T follicular helper cell (primary cell): ENCODE results near the gene CXXC5.

Source experiments
- DNase-seq: peaks from one replicate; pipeline ENCODE4 v3.0.0-alpha.2; 2020; ENCODE audit warnings: low read depth

Gene CXXC5

DNA sequence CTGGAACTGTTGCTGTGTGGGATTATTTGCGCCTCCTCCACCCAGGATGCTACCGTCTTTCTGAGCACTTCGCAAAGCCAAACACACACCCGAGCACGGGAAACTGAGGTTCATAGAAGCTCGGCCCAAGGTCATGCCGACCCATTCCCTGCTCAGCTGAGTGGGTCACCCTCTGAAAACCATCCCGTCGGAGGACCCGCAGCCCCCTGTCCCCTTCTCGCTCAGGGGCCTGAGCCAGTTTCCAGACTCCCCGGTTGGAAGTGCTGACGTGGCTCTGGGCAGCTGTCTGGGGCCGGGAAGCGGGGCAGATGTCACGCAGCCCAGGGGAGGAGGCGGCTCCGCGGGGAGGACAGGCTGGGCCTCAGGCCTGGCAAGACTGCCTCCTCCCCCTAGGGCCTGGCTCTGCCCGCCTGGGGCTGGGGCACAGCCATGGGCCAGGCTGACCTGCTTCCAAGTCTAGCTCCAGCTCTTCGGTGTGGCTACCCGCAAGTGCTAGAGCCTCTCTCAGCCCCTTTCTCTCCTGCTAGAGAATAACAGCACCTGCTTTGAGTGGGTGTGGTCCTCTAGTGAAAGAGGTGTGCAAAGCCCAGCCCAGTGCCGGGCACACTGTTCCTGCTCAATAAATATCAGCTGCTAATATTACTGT lies 9.9 kb upstream of the CXXC5 start:
- DNase-seq = no peak

DNA sequence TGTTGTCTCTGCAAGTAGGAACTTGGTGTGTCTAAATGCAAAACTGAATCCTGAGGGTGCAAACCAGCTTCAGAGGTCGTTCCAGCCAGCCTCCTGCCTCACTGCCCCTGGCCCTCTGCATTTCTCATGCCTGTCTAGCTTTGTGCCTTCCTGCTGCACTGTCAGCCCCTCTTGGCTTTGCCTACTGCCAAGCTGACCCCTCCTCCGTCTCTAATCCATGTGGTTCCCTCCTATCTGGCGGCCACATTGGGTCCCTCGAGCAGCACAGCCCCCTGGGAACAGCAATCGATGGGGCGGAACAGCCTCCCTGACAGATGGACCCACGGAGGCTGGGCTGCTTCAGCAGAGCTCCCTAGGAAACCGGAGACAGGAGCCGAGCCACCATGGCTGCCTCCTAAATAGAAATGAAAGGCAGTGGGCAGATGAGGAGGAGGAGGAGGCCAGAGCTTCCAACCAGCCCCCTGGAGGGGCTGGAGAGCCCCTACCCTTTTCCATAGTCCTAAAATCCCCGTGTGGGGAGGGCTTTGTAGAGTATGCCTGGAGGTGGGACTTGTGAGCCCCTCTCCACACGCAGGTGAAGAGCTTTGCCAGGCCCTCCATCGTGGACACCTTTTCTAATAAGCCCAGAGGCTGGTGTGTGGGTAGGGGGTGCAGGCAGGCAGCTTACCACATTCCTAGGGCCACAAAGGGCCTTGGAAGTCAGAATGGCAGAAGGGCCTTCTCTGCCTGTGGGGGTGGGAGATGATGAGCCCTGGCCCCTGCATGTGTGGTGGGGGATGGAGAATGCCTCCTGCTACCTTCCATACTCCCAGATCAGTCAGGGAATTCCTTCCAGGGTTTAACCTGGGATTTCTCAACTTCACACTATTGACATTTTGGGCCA lies 9.2 kb upstream of the CXXC5 start:
- DNase-seq = no peak

- DNase-seq = no peak
These were observed 8.3 kb upstream of the CXXC5 start for GRCh38 chr5:139639619-139640380.

DNA sequence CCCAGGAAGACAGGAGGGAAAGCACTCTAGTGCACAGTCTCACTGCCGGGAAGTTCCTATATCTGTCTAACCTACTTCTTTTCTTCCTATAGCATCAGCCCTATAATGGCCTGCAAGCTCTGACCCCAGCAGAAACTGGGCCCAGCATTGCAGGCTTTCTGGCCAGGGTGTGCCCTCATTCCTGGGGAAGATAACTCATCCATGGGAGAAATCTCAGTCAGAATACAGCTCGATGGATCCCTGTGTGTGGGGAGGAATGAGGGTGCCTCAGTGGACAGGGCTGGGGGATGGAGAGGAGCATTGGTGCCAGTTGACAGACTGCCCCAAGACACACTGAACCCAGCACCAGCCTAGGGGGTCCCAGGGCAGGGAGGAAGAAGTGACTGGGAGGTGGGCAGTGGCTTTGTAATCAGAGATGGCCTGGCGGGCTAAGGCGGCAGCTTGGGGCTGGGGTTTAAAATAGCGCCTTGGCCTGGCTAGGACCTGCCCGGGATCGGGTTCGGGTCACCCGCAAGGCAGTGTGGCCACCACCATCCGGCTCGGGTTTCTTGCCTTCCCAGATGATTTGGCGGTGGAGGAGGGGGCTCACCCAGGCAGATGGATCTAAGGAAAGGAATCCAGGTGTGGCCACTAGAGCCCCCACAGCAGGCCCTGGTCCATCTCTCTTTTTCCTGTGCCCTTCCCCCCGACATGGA lies 7.6 kb upstream of the CXXC5 start:
- DNase-seq = no peak

- DNase-seq = no peak
These were observed 6.8 kb upstream of the CXXC5 start for GRCh38 chr5:139641116-139642080.

GRCh38 chr5:139642213-139642612 lies 5.9 kb upstream of the CXXC5 start:
- DNase-seq = no peak

DNA sequence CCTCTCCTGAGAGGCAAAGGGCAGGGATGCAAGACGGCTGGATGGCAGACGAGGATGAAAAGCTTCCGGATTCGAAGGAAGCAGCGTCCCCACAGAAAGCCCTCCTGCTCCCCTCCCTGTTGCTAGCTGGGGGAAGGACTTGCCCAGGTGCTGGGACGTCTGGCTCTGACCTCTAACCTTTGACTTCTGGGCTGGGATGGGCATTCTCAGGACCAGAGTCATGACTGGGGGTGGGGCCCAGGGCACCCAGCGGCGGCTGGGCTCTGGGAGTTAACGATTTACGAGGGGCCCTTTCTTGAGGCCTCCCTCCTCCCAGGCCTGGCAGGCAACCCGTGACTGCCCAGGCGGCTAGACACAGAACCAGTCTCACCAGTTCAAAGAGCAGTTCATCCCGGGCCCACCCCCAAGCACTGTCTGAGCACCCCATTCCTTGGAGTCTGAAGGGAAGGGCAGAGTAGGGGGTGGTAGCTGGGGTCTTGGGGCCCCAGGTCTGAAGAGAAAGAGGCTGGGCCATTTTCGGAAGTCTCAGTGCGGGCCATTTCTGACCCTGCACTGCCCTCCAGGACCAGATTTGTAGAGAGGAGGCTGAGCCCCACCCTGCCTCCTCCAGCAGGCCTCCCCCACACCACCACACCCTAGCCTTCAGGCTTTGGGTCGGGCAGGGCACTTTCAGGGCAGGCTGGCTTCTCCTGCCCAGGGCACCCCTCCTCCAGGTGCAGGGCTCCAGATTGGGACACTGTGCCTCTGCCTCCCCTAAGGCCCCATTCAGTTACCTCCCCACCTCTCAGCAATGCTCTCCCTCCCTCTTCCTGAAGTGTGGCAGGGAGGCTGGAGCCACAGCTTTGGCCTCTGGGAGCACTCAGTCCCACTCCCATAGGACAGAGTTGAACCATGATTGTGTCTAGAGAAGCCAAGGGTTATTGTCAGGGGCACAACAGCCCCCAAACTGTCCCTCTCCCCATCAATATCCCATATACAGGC lies 5.0 kb upstream of the CXXC5 start:
- no peak for DNase-seq

- no peak for DNase-seq
These were observed 4.1 kb upstream of the CXXC5 start for GRCh38 chr5:139644001-139644456.

GRCh38 chr5:139644646-139645429 lies 3.3 kb upstream of the CXXC5 start:
- DNase-seq = no peak

DNA sequence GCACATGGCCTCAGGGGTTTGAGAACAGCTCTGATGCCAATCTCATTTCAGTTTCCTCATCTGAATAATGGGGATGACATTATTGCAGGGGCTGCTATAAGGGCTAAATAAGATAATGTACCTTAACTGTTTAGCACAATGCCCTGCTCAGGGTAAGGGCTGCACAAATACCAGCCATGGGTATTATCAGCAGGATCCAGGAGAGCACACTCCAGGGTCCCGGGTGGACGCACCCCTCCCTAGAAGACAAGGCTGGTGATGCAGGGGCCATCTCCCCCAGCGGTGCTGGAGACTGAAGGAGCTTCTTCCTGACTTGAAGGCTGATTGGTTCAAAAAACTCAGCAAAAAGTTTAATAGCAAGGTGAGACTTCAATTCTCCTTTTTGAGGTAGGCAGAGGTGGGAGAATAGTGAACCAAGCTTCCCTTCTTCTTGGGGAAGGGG lies 2.7 kb upstream of the CXXC5 start:
- no peak for DNase-seq

DNA sequence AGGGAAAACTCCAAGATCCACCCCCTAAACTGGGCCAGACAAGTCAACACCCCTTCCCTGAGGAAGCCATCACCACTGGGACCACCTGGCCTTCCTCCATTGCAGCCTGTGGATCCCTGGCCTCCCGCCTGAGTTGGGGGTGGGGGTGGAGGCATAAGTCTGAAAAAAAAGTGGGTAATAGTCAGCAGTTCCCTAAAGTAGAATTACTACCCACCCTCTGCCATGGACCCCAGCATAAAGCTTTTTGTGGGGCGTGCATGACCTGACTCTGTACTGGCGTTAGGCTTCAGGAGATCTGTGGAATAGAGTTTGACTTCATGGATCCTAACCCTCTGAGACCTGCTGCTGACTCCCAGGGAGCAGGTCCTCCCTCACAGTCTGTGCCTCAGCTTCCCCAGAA lies 2.0 kb upstream of the CXXC5 start:
- no peak for DNase-seq

DNA sequence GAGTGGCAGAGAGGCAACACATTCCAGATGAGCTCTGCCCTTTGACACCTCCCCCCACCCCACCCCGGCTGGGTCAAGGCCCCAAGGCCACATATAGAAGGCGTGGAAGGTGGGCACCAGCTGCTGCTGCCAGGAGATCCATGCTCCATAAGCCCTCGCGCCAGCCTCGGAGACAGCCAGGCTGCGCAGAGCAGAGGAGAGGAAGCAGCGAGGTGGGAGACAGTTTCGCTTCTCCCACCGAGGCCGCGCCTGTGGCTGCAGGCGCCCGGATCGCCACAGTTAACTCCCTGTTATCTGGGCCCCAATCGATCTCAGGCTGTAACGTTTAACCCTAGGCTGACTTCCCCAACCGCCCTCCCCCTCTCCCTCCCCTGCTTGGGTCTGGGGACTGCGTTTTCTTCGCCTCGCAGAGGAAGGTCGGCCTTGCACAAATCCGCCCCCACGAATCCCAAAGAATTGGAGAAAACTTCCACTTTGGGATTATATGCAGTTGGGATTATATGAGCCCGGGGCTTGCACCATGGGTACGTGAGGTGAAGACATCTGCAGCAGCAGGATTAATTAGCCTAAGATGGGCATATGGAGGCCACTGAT lies 1.1 kb upstream of the CXXC5 start:
- DNase-seq = no peak

- DNase-seq = no peak
These were observed 494 bp upstream of the CXXC5 start for GRCh38 chr5:139647506-139648204.

GRCh38 chr5:139649082-139649991 lies 1.2 kb downstream of the CXXC5 start:
- no peak for DNase-seq

GRCh38 chr5:139650031-139650688 lies 2.0 kb downstream of the CXXC5 start:
- DNase-seq = no peak

- DNase-seq = no peak
These were observed 2.5 kb downstream of the CXXC5 start for GRCh38 chr5:139650689-139651042.
